NCI-H2227 (cell line): ENCODE results near the gene OR51A2.
"Not testable (repeated sequence)": the region's sequence is repeated elsewhere in the genome, so short reads cannot be mapped to it uniquely, and the experiment has no call there.

Experiments used
- DNase-seq: peaks from one replicate; lab custom pipeline; 2025; ENCODE audit not compliant: unreplicated experiment; lab: John Stamatoyannopoulos, UW

The OR51A2 gene

GRCh38 chr11:4955613-4956012, at the start of gene OR51A2:
OR51A2 (minus strand) TSS chr11:4955713; CDS start chr11:4955713, 0 bp downstream.
- DNase-seq, result not testable (repeated sequence)

GRCh38 chr11:5004424-5005274, 49.1 kb upstream of the OR51A2 start:
- DNase-seq, result no peak

- DNase-seq, result no peak
These were observed 39.0 kb upstream of the OR51A2 start, which contains the start of gene OR51L1 for GRCh38 chr11:4994551-4994950. OR51L1 (plus strand) TSS chr11:4994851; CDS start chr11:4998983, 4,132 bp downstream.

GRCh38 chr11:4991060-4991459, 35.5 kb upstream of the OR51A2 start:
- no peak for DNase-seq

- no peak for DNase-seq
These were observed 28.3 kb upstream of the OR51A2 start for GRCh38 chr11:4983841-4984240.

GRCh38 chr11:4982678-4983077, 27.2 kb upstream of the OR51A2 start:
- no peak for DNase-seq

GRCh38 chr11:4979036-4979435, 23.5 kb upstream of the OR51A2 start:
- DNase-seq, result no peak

- no peak for DNase-seq
These were observed 19.9 kb upstream of the OR51A2 start for GRCh38 chr11:4975436-4975835.

GRCh38 chr11:4962816-4963215, 7.3 kb upstream of the OR51A2 start:
- DNase-seq, result no peak

- no peak for DNase-seq
These were observed 5.4 kb upstream of the OR51A2 start for GRCh38 chr11:4960877-4961276.

- no peak for DNase-seq
These were observed 1.9 kb upstream of the OR51A2 start for GRCh38 chr11:4957396-4957795.

GRCh38 chr11:4947505-4947904, 8.0 kb downstream of the OR51A2 start, which contains the start of gene OR51A4:
OR51A4 (minus strand) TSS chr11:4947605; CDS start chr11:4947100, 505 bp downstream.
- no peak for DNase-seq

- DNase-seq, result no peak
These were observed 18.8 kb downstream of the OR51A2 start for GRCh38 chr11:4936745-4937144.

GRCh38 chr11:4932751-4933150, 22.8 kb downstream of the OR51A2 start:
- no peak for DNase-seq

GRCh38 chr11:4926608-4927007, 28.9 kb downstream of the OR51A2 start:
- DNase-seq, result no peak

- no peak for DNase-seq
These were observed 31.3 kb downstream of the OR51A2 start, which contains the start of gene OR51G1 for GRCh38 chr11:4924239-4924638. OR51G1 (minus strand) TSS chr11:4924339; CDS start chr11:4924339, 0 bp downstream.

GRCh38 chr11:4922304-4922703, 33.2 kb downstream of the OR51A2 start:
- DNase-seq, result no peak

- no peak for DNase-seq
These were observed 33.7 kb downstream of the OR51A2 start for GRCh38 chr11:4921796-4922195.

GRCh38 chr11:4919250-4919649, 36.3 kb downstream of the OR51A2 start, which contains the start of gene OR51G2:
OR51G2 (minus strand) TSS chr11:4919350; CDS start chr11:4915663, 3,687 bp downstream.
- no peak for DNase-seq

- DNase-seq, result no peak
These were observed 38.9 kb downstream of the OR51A2 start for GRCh38 chr11:4916581-4916980.
